ENCODE measurements around the gene MORF4L2.
"Not testable (repeated sequence)": the region's sequence is repeated elsewhere in the genome, so short reads cannot be mapped to it uniquely, and the experiment has no call there.

Gene MORF4L2

GRCh38 chrX:103685396-103685795, 1.1 kb downstream of the MORF4L2 start:
- DNase-seq (ENCODE audit: low read depth, low spot score): no peak
- peak overlapping the region; percentile 93 for H3K27ac ChIP-seq

- no peak for DNase-seq (ENCODE audit: low read depth, low spot score)
- H3K27ac ChIP-seq: no peak overlapping the region
Observed at GRCh38 chrX:103681443-103681842, 5.1 kb downstream of the MORF4L2 start.

- peak overlapping the region; percentile 28 for H3K27ac ChIP-seq
- DNase-seq (ENCODE audit: low read depth, low spot score): no peak
Observed at GRCh38 chrX:103678199-103678993, 8.1 kb downstream of the MORF4L2 start.

DNA sequence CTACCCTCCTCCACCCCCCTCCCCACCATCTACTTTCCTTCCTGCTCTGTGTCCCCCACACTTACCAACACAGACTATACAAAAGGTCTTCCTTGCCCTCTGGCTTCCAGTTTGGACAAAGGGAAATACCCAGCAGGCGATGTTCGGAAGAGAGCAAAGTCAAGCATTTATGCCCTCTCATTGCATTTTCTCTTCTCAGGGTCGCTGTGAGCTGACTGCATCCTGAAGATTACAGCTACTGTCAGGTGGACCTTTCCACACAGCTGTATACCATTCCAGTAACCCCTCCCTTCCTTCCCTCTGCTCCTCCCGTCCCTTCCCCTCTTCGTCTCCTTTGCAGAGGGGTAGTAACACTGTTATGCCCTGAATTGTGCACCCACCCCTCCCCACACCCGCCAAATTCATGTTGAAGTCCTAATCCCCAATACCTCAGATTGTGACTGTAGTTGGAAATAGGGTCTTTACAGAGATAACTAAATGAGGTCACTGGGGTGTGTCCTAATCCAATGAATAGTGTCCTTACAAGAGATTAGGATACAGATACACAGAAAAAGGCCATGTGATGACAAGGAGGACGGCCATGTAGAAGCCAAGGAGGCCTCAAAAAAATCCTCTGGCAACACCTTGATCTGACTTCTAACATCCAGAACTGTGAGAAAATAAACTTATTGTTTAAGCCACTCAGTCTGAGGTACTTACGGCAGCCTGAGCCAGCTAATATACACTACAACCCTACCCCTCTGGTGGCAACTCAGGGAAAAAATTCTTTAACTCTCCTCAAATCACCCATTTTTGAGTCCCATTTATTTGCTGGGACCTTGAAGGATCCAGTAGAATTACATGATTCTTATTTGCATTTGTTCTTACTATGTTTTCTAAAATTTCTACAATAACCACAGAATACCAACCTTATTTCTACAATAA, 11.7 kb downstream of the MORF4L2 start:
- no peak overlapping the region for H3K27ac ChIP-seq
- DNase-seq (ENCODE audit: low read depth, low spot score): no peak

DNA sequence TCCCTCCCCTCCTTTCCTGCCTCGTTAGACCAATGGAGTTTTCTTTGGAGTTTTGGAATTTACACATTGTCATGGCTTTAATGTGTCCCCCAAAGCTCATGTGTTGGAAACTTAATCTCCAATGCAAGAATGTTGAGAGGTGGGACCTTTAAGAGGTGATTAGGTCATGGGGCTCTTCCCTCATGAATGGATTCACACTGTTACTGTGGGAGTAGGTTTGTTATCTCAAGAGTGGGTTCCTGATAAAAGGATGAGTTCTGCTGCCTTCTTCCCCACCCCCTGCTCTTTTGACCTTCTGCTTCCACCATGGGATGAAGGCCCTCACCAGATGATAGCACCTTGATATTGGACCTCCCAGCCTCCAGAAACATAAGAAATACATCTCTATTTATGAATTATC, 16.8 kb downstream of the MORF4L2 start:
- no peak overlapping the region for H3K27ac ChIP-seq
- DNase-seq (ENCODE audit: low read depth, low spot score): no peak

DNA sequence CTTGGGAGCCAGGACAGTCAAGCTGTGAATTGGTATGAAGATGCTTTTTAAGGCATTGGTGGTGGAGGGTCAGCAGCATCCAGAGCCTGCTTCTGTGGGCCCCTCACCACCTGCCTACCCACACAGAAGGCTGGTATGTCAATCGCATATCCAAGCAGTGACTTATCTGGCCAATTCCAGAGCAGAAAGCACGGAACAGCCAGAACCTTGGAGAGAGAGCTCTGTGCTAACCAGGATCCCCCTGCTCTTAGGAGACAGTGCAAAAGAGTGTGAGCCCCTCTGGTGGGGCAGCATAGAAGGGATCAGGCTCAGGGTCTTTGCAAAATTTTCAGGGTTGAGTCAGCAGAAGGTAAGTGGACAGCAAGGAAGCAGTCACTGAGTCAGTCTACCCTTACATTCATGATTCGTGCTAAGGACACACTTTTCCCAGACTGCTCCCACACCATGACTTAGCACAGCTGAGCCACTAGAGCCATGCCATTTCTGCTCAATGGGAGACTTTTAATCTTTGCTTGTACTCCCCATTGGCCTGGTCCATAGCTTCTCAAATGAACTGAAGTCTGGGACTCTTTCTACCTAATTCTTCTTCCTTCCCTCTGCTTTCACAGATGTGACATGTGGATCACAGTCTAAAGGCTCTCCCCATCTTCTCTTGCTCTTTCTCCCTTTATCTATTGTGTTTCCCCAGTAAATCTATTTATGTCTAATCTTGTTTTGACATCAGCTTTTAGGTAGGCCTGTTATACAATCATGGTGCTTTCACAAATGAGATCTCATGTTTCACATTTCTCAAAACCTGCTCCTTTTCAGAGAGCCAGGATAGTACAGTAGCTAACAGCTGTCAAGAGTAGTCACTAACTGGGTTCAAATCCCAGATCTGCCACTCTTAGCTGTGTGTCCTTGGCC, 20.0 kb downstream of the MORF4L2 start:
- DNase-seq (ENCODE audit: low read depth, low spot score): no peak
- H3K27ac ChIP-seq: no peak overlapping the region

DNA sequence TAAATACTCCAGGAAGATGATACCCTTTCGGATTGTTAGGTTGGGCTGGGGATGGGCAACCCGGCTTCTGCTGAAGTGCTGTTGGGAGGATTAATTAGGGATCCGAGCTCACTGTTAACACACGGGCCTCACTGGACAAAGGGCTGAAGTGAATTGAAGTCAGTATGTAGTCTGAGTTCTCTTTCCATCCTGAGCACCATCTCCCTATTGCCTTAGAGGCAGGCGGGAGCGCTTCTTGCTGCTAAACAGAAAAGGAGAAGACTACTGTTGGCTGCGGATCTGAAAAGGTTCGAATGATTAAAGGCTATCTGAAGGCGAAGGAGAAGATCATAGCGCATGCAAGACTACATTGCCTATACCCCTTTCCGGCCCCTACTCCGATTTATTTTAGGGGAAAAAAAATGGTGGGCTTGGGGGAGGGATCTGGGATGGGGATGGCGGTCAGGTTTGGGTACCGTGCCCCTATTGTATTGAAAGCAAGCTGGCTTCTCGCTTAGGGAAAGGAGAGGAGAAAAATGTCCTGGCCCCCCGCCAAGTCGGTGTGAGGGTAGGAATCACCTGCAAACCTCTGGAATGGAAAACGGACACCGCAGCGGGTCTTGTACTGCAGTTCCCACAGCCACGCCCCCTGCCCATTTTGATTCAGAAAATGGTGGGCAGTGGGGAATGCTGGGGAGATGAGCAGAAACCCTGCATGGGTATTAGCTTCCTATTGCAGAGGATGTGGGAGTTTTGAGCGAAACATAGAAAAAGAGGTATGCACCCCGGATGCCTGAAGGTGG, 22.3 kb downstream of the MORF4L2 start:
- DNase-seq (ENCODE audit: low read depth, low spot score): no peak
- no peak overlapping the region for H3K27ac ChIP-seq

GRCh38 chrX:103659460-103659859, 27.0 kb downstream of the MORF4L2 start:
- DNase-seq (ENCODE audit: low read depth, low spot score); H3K27ac ChIP-seq: not testable (repeated sequence)

- H3K27ac ChIP-seq: no peak overlapping the region
- no peak for DNase-seq (ENCODE audit: low read depth, low spot score)
Observed at GRCh38 chrX:103658681-103659433, 27.6 kb downstream of the MORF4L2 start.

- not testable (repeated sequence) for DNase-seq (ENCODE audit: low read depth, low spot score)
- H3K27ac ChIP-seq: peak overlapping the region; percentile 82
Observed at GRCh38 chrX:103657066-103657465, 29.4 kb downstream of the MORF4L2 start.

GRCh38 chrX:103656617-103657016, 29.9 kb downstream of the MORF4L2 start:
- H3K27ac ChIP-seq: peak overlapping the region; percentile 82
- peak; percentile 53 for DNase-seq (ENCODE audit: low read depth, low spot score)

GRCh38 chrX:103655230-103656000, 31.1 kb downstream of the MORF4L2 start:
- not testable (repeated sequence) for DNase-seq (ENCODE audit: low read depth, low spot score)
- peak overlapping the region; percentile 82 for H3K27ac ChIP-seq

GRCh38 chrX:103651151-103651773, 35.2 kb downstream of the MORF4L2 start:
- H3K27ac ChIP-seq: no peak overlapping the region
- DNase-seq (ENCODE audit: low read depth, low spot score): no peak

GRCh38 chrX:103647630-103648029, 38.9 kb downstream of the MORF4L2 start:
- DNase-seq (ENCODE audit: low read depth, low spot score): no peak
- no peak overlapping the region for H3K27ac ChIP-seq

GRCh38 chrX:103644125-103644524, 42.4 kb downstream of the MORF4L2 start:
- H3K27ac ChIP-seq: no peak overlapping the region
- no peak for DNase-seq (ENCODE audit: low read depth, low spot score)

GRCh38 chrX:103640401-103641155, 45.9 kb downstream of the MORF4L2 start:
- peak overlapping the region; percentile 79 for H3K27ac ChIP-seq
- DNase-seq (ENCODE audit: low read depth, low spot score): no peak
